H54 (cell line): ENCODE data around the gene CTNNA3.
"Not testable (repeated sequence)": the region's sequence is repeated elsewhere in the genome, so short reads cannot be mapped to it uniquely, and the experiment has no call there.

Experiments used
- DNase-seq: peaks from one replicate; pipeline ENCODE4 v3.0.0; 2011; ENCODE audit warnings: low spot score, mixed read lengths; ENCODE audit not compliant: insufficient read length
- FAIRE-seq: peaks from 3 replicates; lab custom pipeline; 2011; peaks lifted over from hg19 to GRCh38; lab: Jason Lieb, UNC
- POLR2A ChIP-seq: IDR thresholded peaks from 2 replicates; pipeline ENCODE4 v1.6.1; 2011; ENCODE audit warnings: low read depth, mild to moderate bottlenecking, low read length

Gene CTNNA3

GRCh38 chr10:67222934-67223333 is 473.1 kb downstream of the CTNNA3 start:
- DNase-seq, result no peak
- FAIRE-seq, result no peak
- TF ChIP-seq POLR2A, result no peak

GRCh38 chr10:67221939-67222494 is 474.0 kb downstream of the CTNNA3 start:
- FAIRE-seq (no peak), DNase-seq (no peak)
- TF ChIP-seq POLR2A, result no peak

- TF ChIP-seq POLR2A, result no peak
- DNase-seq, result no peak
- FAIRE-seq, result no peak
Observed at GRCh38 chr10:67211680-67212079, 484.3 kb downstream of the CTNNA3 start.

GRCh38 chr10:67207923-67208322 is 488.1 kb downstream of the CTNNA3 start:
- not testable (repeated sequence) for FAIRE-seq, DNase-seq

GRCh38 chr10:67200913-67201564 is 495.0 kb downstream of the CTNNA3 start:
- FAIRE-seq, result no peak
- no peak for TF ChIP-seq POLR2A
- DNase-seq, result no peak

- FAIRE-seq (no peak), DNase-seq (no peak)
- TF ChIP-seq POLR2A, result no peak
Observed at GRCh38 chr10:67175354-67175753, 520.6 kb downstream of the CTNNA3 start.

GRCh38 chr10:67173787-67174186 is 522.2 kb downstream of the CTNNA3 start:
- no peak for TF ChIP-seq POLR2A
- FAIRE-seq (no peak), DNase-seq (no peak)

GRCh38 chr10:67171970-67172369 is 524.0 kb downstream of the CTNNA3 start:
- no peak for FAIRE-seq
- DNase-seq, result no peak

GRCh38 chr10:67156239-67156638 is 539.8 kb downstream of the CTNNA3 start:
- no peak for TF ChIP-seq POLR2A
- FAIRE-seq (no peak), DNase-seq (no peak)

More at GRCh38 chr10:67171970-67172369, 524.0 kb downstream of the CTNNA3 start:
- TF ChIP-seq POLR2A, result no peak

GRCh38 chr10:67151471-67151870 is 544.5 kb downstream of the CTNNA3 start:
- no peak for TF ChIP-seq POLR2A
- DNase-seq (no peak), FAIRE-seq (no peak)

GRCh38 chr10:67144530-67144929 is 551.5 kb downstream of the CTNNA3 start:
- FAIRE-seq, result no peak

GRCh38 chr10:67141300-67141699 is 554.7 kb downstream of the CTNNA3 start:
- no peak for TF ChIP-seq POLR2A
- no peak for DNase-seq
- FAIRE-seq, result no peak

More at GRCh38 chr10:67144530-67144929, 551.5 kb downstream of the CTNNA3 start:
- no peak for TF ChIP-seq POLR2A
- no peak for DNase-seq

GRCh38 chr10:67140641-67141040 is 555.4 kb downstream of the CTNNA3 start:
- TF ChIP-seq POLR2A, result no peak
- no peak for FAIRE-seq

GRCh38 chr10:67127441-67127840 is 568.6 kb downstream of the CTNNA3 start:
- FAIRE-seq, result no peak
- TF ChIP-seq POLR2A, result no peak

More at GRCh38 chr10:67140641-67141040, 555.4 kb downstream of the CTNNA3 start:
- DNase-seq, result no peak

GRCh38 chr10:67119651-67120050 is 576.3 kb downstream of the CTNNA3 start:
- TF ChIP-seq POLR2A, result no peak
- no peak for DNase-seq
- no peak for FAIRE-seq

More at GRCh38 chr10:67127441-67127840, 568.6 kb downstream of the CTNNA3 start:
- DNase-seq, result no peak
